ENCODE measurements around the gene MARK1.
"Not testable (repeated sequence)": the region's sequence is repeated elsewhere in the genome, so short reads cannot be mapped to it uniquely, and the experiment has no call there.

MARK1 gene

DNA sequence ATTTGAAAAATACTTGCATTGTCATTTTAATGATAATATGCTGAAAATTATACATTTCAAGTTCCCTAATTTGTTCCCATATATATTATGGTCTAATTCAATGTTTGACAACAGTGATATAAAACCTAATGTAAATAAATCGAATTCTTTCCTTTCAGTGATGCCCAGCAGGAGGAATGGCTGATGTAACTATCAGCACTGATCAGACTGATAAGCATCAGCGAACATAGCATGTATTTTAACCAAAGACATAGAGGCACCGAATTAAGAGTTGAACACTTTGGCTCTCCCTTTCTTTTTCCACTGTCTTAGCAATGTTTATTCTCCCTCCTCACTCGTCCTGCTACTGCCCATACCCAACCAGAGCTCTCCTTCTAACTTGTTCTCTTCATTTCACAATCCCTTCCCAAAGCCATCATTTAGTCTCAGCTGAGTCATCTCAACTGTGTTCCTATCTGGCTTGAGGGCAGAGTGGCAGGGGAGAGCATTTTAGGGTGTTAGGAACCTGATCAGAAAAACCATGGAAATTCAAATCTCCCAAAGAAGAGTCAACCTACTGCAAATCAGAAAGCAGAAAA, 103.4 kb downstream of the MARK1 start:
- DNase-seq: no peak

DNA sequence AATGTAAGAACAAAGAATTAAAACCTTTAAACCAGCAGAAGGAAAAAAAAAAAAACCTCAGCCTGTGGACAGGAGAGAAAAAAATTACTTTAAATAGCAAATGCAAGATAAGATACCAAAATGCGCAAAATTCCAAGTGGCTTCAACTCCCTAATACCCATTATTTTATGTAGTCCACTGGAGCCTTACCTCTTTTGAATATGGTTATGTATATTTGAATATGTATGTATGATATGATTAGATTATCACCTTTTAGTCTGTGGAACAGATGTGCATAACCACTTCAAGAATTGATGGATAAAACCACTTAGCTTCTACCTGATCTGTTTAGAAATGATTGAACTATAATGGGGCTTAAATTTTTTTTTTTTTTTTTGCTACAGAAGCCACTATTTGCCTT, 109.8 kb downstream of the MARK1 start:
- DNase-seq: no peak

DNA sequence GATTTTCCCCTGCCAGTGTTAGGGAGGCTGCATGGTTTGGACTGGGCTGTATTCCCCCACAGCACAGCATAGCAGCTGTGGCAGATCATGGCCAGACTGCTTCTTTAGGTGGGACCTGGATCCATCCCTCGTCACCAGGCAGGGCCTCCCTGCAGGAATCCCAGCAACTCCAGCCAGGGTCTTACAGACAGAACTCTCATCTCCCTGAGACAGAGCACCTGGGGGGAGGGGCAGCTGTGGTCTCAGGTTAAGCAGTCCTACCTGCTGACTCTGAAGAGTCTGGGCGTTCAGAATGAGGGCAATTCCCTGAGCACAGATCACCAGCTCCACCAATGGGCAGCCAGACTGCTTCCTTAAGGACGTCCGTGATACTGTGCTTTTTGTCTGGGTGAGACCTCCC, 114.3 kb downstream of the MARK1 start:
- DNase-seq: no peak

DNA sequence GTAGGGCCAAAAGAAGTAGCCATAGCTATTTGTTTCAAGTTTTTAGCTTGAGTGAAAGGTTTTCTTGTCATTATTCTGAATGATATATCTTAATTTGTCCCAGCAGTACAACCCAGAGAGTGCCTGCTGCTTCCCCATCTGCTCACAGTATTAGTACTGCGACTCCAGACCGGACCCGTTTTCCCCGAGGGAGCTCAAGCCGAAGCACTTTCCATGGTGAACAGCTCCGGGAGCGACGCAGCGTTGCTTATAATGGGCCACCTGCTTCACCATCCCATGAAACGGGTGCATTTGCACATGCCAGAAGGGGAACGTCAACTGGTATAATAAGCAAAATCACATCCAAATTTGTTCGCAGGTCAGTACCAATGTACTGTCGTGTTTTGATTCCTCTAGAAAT, 125.1 kb downstream of the MARK1 start:
- DNase-seq: no peak

DNA sequence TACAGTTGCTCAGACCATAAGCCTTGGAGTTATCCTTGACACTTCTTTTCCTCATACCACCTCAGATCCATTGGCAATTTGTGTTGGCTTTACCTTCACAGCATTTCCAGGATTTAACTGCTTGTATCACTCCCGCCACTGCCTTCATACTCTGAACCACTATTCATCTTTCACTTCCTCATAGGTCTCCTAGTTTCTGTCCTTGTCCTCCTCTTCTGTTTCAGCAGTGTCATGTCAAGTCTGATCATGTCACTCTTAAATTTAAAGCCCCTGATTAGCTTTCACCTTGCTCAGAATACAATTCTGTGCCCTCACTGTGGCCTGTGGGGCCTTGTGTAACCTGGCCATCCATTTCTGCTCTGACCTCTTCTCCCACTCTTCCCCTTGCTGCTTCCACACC, 127.6 kb downstream of the MARK1 start:
- DNase-seq: no peak

DNA sequence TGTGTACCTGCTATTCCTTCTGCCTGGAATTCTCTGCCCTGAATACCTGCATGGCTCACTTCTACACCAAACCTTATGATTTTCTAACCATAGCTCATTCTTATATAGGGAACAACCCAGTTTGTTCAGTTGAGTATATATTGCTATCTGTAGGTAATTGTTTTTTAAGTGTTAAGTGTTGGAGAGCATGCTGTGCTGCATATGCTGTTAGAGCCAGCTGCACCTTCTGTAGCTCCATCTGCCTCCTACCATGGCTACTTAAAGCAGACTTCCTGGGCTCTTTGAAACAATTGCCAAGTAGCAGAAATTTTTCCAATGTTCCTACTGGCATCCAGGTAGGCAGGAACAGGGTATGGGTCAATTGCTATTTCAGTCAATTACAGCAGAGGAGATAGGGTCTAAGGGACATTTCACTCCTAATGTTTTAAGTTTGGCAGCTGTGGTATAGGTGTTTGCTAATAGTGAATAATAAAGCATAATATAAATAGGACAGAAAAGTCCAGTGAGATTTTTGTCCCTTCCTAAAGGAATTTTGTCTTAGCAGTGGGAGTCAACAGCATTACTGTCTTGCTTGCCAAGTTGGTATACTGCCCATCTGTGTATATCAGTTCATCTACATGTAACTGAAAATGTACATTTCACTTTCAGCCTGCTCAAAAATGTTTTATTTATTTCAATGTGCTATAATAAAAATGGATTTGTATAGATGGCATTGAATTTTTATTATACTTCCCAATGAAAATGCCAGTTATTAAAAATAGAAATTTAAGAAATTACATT, 128.2 kb downstream of the MARK1 start:
- no peak for DNase-seq

DNA sequence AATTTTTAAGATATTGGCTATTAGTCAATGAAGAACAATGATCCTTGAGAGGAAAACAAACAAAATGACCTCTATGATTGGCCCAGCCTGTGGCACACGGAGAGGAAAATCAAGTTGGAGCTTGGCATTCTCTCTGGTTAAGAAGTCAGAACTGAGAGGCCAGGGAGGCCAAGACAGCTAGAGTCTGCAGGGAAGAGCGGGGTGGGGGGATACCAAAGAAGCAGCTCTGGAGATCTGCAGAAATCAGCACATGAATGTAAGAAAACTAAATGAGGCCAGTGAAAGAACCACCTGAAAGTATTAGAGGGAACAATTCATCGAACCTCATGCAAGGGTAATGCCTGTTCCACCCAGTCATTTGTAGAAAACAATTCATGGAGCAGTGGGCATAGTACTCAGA, 138.4 kb downstream of the MARK1 start:
- no peak for DNase-seq

DNA sequence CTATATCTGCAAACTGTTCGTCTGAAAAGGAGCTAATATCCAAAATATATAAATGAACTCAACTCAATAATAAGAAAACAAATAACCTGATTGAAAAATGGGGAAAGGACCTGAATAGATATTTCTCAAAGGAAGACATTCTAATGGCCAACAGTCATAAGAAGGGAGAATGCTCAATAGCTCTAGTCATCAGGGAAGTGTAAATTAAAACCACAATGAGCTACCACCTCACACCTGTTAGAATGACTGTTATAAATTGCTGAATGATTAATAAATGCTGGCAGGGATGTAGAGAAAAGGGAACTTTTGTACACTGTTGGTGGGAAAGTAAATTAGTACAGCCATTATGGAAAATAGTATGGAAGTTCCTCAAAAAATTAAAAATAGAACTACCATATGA, 141.1 kb downstream of the MARK1 start:
- DNase-seq: no peak

DNA sequence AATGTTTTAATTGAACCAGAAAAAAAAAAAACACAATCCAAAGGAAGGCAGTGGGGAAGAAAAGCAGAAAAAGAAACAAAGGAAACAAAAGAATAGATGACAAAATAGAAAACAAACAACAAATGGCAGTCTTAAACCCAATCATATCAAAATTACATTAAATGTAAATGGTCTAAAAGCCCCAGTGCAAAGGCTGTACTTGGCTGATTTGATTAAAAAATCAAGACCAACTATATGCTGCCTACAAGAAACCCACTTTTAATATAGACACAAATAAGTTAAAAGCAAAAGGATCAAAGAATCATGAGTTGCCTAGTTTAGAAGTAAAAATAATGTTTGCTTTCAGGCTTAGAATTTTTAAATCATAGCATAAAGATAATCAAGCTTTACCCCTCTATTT, 142.4 kb downstream of the MARK1 start:
- DNase-seq: no peak

DNA sequence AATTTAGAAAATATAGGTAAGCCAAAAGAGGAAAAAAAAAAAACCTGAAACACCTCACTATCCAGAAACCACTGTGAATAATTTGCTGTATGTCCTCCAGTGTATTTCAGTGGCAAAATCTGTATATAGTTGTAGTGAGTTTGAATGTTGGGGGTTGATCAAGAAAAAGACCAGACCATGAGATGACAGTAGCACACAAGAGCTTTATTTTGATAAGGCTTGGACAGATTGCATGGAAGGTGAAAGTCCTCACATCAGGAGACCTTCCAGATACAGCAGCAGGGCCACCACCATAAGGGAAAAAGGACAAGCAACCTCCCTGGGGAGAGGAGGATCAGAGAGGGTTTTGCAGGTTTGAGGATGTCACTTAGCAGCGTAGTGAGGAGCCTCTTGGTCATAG, 146.0 kb downstream of the MARK1 start:
- no peak for DNase-seq

DNA sequence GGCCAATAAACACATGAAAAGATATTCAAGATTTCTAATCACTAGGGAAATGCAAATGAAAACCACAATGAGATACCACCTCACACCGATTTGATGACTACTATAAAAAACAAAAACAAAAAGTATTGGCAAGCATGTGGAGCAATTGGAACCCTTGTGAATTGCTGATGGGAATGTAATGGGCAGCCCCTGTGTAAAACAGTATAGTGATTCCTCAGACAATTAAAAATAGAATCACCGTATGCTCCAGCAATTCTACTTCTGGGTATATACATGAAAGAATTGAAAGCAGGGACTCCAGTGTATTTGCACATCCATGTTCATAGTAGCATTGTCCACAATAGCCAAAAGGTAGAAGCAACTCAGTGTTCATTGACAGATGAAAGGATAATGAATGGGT, 149.3 kb downstream of the MARK1 start:
- no peak for DNase-seq

DNA sequence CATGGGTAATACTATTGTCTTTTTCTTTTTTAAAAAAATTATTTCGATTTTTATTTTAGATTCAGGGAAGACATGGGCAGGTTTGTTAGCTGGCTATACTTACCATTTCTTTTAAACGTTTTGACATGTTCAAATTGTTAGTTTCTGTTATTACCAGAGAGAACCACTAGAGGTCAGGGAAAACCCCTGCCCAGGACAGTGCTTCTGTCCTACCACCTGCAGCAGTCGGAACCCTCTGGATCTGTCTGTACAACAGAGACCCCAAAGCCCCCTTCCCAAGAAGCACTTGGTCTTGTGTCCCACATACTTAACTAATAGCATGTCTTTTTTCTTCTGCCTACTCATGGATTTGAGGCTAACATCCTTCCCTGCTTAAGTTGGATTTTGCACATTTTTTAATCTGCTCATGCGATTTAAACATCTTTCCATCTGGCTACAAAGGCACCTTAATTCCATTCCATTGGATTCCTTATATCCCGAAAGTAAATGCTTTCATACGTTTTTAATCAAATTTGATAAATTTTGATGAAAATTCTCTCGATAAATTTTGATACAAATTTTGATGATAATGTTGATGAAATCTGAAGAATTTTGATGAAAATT, 152.2 kb downstream of the MARK1 start:
- peak; percentile 46 for DNase-seq

DNA sequence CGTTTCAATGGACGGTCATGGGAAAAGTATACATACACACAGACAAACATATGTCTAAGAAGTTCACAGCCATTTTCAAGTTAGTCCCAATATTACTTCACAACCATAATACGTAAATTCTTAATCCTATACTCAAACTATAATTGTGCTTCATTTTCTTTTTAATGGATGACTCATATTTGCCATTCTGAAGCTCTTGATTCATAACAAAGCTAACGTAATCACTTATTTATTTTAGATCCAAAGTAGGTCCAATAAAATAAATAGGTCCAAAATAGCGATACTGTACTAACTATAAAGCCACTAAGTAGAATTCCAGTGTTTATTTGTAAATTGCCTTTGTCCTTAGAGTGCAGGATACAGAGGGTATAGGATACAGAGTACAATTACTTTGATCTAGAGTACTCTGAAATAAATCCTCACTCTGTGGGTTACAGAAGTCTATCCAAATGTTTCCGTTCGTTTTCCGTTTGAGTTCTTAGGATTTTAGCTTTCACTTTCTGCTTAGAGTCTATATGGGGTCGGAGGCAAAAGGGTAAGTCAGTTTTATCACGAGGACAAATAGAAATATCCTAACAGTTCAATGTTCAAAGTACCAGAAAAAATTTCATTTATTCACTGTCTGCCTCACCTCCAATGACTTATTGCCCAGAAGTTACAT, 153.4 kb downstream of the MARK1 start:
- no peak for DNase-seq

DNA sequence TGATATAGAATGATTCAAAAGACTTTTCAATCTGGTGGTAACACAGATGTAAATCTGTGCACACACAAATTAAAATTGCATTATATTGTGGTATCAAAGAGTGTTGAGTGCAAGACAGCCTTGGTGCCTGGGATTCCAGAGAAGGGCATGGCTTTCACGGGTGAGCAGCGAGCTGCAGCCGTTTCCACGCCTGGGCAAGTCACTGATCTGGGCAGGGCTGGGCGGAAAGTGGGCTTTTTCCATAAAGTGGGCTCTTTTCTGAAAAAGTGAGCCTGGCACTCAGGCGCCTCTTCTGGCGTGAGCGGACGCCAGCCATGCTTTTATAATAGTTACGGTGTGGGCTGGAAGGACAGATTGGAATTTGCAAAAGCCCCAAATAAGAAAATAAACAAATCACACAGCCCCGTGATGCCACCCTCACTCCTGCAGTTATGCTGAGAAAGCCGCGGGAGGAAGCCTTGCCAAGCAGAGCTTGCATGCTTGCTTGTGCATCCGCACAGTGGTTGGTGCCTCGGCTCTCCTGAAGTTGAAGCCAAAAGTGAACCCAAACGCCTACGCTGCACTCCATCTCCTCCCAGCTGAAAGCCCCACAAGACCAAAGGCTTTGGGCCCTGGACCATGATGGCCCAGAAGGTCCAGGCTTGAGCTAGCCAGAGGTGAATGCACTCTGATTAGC, 155.1 kb downstream of the MARK1 start:
- no peak for DNase-seq

DNA sequence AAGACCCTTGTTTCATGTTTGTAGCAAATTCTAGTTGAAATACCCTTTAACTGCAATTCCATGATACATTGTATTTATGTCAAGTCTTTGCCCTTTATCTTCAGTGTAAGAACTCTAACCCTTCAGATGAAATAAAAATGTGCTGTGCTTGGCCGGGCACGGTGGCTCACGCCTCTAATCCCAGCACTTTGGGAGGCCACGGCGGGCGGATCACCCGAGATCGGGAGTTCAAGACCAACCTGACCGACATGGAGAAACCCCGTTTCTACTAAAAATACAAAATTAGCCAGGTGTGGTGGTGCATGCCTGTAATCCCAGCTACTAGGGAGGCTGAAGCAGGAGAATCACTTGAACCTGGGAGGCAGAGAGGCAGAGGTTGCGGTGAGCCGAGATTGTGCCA, 155.8 kb downstream of the MARK1 start:
- DNase-seq: not testable (repeated sequence)

DNA sequence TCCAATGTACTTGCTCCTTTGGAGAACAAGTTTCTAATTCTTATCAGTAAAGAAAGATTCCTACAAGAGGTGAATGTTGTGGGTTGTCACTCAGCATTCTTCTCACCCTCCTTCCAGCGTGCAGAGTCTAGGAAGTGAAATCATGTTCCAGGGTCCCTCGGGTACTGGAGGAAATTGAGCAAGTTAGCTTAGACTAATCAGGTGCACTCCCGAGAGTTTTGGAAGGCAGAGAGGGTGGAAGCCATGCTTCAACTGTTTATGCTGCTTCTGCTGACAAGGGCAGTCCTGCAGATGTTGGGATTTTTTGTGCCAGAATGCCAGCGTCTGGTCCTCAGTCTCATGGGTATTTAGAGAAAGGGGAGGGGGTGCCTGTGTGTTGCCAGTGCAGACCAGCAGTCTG, 157.0 kb downstream of the MARK1 start:
- no peak for DNase-seq

DNA sequence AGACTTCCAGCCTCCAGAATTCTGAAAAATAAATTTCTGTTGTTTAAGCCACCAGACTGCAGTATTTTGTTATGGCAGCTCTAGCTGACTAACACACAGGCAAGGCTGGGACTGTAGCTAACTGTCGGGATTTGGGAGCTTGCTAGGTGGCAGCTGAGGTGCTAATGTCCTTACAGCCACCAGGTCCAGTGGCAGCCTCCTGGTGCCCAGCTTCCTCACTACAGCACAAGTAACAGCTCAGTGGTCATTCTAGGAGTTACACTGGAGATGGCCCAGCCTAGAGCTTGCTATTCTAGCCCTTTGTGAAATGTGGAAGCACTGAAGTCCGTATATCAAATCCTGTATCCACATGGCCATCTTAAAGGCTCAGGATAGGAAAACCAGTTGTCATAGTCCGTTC, 157.9 kb downstream of the MARK1 start:
- DNase-seq: no peak

DNA sequence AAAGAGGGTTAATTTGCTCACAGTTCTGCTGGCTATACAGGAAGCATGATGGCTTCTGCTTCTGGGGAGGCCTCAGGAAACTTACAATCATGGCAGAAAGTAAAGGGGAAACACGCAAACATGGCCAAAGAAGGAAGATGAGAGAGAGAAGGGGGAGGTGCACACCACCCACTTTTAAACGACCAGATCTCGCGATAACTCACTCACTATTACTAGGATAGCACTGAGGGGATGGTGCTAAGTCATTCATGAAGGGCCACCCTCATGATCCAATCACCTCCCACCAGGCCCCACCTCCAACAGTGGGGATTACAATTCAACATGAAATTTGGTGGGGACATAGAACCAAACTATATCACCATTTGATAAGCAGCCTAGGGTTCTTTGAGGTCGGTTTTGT, 159.9 kb downstream of the MARK1 start:
- no peak for DNase-seq

DNA sequence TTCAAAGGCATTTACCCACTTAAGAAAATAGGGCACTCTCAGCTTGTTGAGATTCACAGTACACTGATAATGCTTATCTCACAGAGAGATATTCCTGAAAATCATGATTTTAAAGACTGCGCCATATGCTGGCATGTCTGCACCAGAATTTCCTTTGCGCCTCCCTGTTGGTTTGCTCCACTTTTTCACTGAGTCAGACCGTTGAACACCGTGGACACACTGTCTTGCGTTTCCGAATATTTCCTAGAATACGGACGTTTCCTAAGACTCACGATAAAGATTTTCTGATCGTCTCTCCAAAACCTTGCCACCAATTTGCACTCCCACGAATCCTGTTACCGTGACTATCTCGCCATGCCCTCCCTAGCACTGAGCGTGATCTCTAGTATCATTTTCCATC, 161.7 kb downstream of the MARK1 start:
- no peak for DNase-seq

DNA sequence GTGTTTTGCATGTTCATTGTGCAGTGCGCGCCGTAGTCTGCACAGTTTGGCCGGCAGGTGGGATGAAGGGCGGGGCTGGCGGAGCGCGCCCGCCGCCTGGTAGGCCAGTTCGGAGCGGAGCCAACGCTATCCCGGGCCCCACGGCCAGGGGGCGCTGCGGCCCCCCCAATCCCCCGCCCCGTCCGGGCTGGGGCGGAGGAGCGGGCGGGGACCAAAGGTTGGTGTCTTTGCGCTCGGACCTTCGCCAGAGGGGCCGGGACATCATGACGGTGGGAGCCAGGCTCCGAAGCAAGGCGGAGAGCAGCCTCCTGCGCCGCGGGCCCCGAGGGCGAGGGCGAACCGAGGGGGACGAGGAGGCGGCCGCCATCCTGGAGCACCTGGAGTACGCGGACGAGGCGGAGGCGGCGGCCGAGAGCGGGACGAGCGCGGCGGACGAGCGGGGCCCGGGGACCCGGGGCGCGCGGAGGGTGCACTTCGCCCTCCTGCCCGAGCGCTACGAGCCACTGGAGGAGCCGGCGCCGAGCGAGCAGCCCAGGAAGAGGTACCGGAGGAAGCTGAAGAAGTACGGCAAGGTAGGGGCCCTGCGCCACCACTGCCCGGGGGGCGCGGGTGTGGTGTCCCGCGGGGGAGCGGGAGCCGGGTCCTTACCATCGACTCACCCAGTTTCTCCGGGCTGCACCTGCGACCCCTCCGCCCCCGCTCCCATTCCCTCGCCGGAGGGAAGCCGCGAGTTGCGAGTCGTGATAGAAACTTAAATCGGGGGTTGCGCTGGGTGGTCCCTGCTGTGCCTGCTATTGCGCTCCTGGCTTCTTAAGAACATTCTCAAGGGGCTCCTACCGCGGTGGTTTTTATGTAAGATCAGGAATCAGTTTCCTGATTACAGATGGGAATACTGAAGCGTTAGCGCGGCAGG, 162.5 kb downstream of the MARK1 start, which contains the start of gene C1orf115:
TSS of gene C1orf115 (plus strand) at position 224 of the 913 bp plus-strand sequence. CDS start at position 264, 40 bp downstream.
- peak; percentile 77 for DNase-seq

DNA sequence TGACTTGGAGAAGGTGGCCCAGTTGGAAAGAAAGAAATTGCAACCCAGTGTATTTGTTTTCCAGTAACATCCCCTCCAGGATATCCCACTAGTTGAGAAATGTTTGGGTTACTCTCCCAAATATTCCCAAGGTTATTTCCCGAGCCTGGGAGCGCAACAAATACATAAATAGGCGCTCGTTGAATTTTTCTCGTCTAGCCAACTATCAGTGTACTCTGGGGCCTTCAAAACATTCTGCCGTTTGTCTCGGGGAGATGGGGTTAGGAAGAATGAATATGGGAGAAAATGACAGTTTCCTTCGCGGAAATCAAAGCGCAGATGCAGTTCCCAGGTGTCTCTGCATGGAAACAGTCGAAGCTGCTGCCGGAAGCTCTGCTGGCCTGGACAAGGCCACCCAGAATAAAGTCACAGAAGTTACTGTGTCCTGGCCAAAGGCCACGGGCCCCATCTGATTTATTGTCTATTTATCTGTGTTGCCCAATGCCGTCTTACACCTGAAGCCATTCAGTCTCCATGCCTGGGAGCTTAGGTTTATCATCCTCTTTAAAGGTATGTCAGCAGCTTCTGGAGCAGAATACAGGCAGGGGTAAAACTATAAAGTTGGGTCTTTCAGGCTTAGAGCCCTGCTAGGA, 163.2 kb downstream of the MARK1 start:
- no peak for DNase-seq
